GM18870 (cell line): ENCODE data around the gene COPS6.

Experiments
- ATAC-seq: cut with Tn5 transposase; IDR thresholded peaks from one replicate; pipeline ENCODE4 v1.9.1; 2021; ENCODE audit warnings: moderate library complexity; ENCODE audit not compliant: unreplicated experiment

The COPS6 gene

DNA sequence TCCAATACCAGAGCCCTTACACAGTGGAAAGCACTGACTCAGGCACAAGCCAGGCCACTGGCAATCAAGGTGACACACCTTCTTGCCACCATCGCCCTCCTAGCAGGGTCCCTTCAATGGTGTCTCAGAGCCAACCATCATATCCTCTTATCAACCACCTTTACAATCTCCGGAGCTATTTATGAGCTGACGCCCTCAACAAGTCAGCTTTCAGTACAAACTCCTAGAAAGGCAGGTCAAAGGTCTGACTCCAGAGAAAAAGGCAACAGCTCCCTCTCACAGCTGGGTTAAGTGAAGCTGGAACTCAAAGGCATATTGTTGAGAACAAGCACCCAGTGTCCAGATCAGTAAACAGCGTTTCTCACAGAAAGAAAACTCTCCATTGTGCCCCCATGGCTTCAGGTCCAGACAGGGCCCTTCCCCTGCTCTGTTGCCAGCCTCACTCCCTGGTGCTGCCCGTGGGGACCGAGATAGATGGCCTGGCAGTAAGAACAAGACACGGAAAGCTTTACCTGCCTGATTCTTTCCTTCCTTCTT is 9.7 kb upstream of the COPS6 start:
- no peak for ATAC-seq

DNA sequence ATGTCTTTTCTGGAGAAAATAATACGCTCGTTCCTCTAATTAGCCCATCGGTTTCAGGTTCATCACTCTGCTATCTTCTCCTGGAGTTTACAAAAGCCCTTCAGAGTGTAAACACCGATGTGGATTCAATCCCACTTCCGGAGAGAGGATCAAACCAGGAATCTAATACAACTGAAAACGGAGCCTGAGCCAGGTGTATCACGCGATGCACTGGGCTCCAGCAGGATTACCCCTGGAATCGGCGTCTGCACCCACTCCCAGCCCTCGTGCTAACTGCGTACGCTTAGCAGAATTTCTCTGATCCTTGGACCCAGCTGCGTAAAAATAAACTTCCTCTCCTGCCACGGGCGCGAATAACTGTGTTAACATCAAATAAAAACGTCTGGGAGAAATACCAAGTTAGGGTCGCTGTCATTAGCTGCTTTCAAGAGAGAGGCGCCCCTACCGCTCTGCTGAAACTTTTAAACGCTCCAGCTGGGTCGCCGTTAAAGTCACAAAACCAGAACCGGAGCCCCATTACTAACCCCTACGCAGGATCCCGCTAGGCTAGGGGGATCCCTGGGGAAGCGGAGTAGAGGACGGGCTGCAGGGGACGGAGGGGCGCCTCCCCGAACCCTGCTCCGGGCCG is 7.7 kb upstream of the COPS6 start:
- no peak for ATAC-seq

DNA sequence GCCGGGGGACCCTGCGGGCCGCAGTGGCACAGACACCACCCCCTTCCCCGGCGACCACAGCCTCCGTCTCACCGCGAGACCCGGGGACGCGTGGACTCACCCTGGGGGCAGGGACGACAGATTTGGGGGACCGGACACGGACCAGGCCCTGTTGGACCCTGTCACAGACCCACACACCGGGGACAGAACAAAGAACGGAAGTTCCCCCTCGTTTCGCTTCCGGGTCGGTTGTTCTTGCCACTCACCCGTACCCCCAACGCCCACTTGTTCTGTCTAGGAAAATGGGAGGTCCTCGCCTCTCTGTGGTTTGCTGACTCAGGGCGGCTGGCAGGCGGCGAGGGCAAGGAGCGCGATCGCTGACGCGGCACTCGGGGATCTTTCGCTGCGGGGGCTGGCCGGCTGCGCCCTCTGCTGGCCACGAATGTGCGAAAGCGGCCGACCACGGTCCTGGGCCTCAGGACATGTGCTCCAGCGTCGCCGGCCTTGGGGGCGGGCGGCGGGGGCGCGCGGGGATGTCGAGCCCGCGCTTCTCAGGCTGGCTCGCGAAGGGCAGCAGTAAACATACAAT is 7.2 kb upstream of the COPS6 start, which contains the start of gene ZNF3:
ZNF3 (minus strand) TSS at position 189 of the 568 bp plus-strand sequence. CDS start 4,366 bp downstream, outside the sequence.
- ATAC-seq: peak; percentile 79

DNA sequence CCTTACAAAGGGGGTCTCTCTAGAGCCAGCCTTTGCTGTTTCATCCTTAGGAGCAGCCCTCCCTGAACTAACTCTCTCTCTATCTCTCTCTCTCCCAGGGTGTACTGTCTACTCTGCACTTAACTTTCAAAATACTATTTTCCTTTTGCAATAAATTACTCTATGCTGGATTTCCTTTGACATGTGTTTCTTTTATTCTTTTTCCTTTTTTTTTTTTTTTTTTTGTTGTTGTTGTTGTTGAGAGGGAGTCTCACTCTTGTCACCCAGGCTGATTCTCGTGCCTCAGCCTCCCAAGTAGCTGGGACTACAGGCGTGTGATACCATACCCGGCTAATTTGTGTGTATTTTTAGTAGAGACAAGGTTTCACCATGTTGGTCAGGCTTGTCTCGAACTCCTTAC is 5.8 kb upstream of the COPS6 start:
- ATAC-seq: no peak

DNA sequence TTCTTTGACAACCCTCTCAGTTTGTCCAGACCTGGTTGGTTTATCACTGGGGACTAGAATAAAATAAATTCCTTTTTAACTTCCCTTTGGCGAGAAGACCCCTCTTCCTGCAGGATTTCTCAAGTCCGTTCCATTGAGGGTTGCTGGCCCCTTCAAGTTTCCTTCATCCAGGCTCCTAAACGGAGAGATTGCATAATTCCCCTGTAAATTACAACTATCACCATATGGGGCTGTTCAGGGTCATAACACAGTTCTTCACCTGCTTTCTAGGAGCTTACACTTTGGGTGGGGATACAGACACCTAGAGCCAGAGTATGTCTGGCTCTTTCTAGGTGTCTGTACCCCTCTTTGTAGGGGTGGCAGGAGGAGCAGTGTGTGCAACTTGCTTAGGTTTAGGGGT is 3.3 kb upstream of the COPS6 start:
- ATAC-seq: no peak

DNA sequence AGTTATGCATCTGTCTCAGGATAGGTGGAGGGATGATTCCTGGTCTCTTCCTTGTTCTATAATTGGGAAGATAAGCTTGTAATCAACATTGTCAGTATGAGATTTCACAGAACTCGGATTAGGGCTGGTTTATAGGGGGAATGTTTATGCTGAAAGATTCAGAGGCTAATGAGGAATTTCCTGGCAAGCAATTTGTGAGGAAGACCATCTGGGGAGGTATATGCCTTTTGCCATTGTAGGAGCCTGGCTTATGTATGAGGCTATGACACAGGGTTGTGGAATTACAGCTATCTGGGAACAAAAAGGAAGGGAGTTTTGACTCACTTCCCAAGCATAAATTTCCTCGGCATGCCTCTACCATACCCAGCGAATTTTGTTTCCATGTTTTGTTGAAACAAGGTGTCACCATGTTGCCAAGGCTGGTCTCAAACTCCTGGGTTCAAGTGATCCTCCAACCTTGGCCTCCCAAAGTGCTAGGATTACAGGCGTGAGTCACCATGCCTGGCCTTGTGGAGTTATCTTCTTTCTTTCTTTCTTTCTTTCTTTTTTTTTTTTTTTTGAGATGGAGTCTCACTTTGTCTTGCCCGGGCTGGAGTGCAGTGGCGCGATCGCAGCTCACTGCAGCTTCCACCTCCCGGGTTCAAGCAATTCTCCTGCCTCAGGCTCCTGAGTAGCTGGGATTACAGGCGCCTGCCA is 1.6 kb upstream of the COPS6 start:
- no peak for ATAC-seq

DNA sequence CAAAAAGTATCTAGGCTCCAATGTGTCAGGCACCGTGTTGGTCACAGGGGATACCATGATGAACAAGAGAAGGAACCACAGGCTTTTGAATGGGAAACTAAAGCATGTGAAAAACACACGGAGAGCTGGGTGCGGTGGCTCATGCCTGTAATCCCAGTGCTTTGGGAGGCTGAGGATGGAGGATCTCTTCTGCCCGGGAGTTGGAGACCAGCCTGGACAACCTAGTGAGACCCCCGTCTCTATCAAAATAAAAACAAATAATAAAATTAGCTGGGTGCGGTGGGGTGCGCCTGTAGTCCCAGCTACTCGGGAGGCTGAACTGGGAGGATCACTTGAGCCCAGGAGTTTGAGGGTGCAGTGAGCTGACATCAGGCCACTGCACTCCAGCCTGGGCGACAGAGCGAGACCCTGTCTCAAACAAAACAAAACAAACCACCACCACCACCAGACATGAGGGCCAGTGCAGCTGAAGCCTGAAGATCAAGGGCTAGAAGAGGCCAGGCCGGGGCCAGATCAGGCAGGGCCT is 611 bp upstream of the COPS6 start:
- no peak for ATAC-seq

DNA sequence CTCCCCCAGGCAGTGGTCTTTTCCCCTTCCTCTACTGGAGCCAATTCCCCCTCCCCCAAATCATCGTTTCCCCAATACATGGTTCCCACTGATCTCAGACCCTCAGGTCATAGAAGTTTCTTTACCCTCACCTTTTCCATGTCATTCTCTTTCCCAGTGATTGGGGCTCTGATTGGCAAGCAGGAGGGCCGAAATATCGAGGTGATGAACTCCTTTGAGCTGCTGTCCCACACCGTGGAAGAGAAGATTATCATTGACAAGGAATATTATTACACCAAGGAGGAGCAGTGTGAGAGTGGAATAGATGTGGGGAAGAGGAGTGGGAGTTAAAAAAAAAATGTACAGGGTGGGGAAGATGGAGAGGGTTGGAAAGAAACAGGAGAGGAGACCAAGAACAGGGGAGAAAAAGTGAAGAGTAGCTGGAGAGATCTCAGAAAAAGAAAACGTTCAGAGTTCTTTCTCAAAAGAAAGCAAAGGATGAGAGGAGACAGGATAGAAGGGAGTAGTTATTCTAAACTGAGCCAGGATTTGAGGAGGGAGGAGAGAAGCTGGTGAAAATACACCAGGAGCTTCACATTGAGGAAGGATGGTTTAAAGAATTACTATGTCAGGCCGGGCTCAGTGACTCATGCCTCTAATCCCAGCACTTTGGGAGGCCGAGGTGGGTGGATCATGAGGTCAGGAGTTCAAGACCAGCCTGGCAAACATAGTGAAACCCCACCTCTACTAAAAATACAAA is 858 bp downstream of the COPS6 start:
- no peak for ATAC-seq

DNA sequence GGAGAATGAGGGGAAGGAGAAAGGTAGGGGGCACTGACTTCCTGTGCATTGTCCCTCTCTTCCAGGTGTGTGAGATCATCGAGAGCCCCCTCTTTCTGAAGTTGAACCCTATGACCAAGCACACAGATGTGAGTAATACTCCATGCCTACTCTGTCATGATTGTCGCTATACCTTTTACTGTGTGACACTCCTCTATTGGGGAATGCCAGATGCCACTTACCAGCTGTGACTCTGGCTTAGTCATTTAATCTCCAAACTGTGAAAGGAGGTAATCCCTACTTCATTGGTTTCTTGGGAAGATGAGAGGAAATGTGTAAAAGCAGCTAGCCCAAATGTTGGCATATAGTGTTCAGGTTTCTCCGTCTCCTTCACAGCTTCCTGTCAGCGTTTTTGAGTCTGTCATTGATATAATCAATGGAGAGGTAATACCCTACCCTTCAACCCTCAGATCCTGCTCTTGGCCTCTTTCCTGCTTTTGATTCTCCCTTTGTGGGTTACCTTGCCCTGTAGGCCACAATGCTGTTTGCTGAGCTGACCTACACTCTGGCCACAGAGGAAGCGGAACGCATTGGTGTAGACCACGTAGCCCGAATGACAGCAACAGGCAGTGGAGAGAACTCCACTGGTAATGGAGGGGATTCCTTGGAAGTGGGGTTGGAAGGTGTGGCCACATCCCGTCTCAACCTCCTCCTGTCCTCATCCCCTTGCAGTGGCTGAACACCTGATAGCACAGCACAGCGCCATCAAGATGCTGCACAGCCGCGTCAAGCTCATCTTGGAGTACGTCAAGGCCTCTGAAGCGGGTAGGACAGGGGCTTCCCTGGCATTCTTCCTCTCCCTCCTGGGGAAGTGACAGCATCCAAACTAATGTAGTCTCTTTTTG is 2.0 kb downstream of the COPS6 start:
- ATAC-seq: no peak

DNA sequence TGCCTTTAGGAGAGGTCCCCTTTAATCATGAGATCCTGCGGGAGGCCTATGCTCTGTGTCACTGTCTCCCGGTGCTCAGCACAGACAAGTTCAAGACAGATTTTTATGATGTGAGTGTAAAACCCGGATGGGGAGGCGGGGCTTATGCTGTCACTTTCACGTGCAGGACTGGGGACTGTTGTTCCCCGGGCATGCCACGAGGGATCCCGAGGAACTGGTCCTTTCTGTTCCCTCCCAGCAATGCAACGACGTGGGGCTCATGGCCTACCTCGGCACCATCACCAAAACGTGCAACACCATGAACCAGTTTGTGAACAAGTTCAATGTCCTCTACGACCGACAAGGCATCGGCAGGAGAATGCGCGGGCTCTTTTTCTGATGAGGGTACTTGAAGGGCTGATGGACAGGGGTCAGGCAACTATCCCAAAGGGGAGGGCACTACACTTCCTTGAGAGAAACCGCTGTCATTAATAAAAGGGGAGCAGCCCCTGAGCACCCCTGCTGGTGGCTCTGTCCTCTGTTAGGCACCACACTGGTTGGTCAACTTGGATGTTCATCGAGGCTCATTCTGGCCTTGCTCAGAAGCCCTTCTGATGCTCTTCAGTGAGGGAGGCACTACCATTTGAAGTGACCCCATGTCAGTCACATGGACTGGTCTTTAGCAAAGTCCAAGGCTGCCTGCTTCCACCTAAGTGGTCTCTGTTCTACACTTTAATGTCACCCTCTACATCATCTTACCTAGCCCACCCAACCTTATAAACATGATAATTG is 2.8 kb downstream of the COPS6 start:
- no peak for ATAC-seq

DNA sequence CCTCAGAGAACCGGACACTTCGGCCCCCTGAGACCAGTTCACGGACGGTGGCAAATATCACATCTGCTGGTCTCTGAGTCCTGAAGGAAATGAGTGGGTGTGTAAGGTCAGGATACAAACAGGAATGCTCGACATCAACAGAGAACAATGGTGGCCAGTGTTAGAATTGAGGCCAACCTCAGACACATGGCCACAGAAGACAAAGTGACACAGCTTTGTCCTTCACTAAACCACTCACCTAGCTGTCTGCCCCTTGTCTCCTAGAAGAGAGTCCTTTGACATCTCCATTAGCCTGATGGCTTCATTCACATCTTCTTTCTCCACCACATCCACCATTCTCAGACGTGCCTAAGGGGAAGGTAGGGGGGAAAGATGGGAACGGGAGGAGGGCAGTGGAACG is 4.3 kb downstream of the COPS6 start:
- no peak for ATAC-seq

DNA sequence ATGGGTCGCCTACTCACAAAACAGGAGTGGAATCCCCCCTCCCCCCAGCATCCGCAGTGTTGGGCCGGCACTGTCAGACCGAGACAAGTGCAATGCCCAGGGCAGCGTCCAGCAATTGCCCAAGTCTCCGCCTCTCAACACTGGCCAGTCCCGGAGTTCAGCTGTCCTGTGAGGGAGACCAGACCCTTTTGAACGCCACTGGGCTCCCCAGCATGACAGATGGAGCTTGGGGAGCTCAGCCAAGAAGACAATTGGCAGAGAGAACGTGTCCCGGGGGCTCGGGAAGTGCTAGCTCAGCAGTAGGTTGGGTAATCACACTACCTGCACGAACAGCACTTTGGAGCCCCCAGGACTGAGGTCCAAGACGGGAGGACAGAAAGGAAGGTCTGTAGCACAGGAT is 4.7 kb downstream of the COPS6 start:
- no peak for ATAC-seq

DNA sequence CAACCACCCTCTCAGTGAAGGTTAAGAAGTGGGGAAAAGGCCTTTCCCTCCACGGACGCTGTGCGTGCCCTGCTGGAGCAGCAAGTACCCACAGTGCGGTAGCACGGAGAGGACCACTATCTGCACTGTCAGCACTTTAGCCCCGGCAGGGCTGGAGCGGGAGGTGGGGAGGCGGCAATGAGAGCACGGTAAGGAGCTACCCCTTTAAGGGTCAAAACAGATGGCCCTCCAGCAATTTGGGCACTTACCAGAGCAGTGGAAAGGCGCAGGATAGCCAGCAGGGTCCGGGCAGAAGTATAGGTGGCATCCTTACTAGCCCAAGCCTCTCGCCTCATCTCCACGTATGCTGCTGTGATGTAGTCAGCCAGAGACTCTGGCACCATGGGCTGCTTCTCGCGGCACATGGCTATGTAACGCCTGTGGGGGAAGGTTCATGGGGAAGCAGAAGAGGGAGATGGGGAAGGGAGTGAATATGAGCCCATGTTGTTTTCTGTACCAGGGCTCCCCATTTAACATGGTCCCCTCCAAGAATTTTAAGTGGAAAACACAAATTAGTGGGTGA is 5.2 kb downstream of the COPS6 start:
- no peak for ATAC-seq

DNA sequence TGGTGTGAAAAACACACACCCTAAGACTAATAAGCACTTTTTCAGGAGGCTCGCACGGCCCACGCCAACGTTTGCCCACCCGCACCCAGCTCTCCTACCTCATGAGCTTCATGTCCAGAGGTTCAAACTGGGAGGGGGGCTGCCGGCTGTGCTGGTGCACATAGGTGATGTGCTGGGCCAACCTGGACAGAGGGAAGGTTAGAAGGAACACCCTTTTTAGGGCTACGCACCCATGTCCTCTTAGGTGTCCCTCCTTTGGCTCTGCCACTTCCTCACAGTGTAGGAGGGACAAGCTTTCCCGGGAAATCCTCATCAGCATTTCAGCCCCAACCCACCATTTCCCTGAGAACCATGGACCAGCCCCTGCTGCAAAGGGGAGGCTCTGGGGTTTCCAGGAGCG is 6.5 kb downstream of the COPS6 start:
- ATAC-seq: no peak

DNA sequence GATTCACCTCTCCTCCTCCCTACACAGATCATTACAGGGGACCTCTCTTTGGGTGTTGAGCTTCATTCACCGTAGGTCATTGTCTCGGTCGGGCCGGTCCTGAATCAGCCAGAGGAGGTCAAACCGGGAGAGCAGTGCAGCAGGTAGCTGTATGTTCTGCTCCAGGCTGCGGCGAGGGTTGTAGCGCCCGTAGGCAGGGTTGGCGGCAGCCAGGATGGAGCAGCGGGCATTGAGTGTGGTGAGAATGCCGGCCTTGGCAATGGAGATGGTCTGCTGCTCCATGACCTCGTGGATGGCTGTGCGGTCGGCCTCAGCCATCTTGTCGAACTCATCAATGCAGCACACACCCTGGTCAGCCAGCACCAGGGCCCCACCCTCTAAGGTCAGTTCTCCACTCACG is 6.9 kb downstream of the COPS6 start:
- no peak for ATAC-seq

DNA sequence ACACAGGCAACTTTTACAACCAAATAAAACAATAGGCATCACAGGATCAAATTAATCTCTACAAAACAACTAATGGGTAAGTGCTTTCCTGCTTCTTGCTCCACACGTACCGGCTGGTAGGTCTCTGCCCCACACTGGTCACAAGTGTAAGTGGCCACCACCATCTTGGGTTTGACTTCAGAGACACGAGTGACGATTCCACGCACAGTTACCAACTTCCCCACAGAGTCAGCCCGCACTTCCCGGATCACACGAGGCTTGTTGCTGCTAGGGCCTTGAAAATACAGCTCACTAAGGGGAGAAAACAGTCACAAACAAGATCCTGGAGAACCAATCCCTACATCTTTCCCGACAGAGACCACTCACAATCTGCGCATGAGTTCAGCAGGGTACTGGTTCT is 10.1 kb downstream of the COPS6 start:
- no peak for ATAC-seq

DNA sequence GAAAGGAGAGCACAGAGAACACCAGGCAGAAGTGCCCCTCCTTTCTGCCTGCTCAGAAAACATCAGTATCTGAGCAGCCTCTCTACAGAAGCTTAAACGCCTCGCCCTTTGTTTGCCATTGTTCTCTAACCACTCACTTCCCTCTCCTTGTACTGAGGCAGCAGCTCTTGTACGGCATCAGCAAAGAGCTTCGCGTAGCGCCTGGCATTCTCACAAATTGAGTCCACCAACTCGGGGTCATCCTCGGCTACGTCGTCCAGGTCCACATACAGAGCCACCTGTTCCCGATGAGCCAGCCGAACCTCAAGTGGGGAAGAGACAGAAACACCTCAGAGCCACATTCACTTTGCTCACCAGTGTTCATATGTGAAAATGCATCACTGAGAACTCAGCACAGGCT is 10.7 kb downstream of the COPS6 start:
- no peak for ATAC-seq

DNA sequence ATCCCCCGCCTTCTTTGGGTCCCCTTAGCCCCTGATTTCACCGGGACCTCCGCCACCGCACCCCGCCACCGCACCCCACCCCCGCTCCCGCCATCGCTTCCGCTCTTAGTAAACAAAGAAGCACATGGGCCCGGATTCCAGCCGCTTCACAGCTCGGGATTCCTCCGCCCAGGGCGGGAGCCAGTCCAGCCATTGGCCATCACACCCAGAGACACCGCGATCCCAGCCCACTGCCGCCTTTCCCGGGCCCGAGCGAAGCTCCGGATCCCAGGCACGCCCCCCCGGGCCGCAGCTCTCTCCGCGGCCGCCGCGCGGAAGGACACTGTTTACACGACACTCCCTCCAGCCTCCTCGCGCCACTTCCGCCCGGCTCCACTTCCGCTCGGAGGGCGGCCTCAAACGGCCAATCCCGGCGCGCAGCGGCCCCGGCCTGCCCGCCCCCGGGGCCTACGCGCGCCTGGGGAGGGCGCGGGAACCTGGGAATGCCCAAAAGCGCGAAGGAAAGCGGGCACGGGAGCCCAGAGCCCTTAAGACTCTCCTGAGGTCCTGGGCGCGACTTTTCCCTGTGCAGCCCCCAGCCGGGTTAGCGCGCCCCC is 11.7 kb downstream of the COPS6 start:
- ATAC-seq: peak; percentile 49
